ENCODE data around the gene PTPN5. TPM values are rescaled to one million over a fixed set of nuclear protein-coding genes. Genes with fewer than 3 reads are reported as not detected.

Gene PTPN5
- total and polyA plus RNA-seq, 9 donors, result 0.43 to 9.5 (median 1.5) TPM

GRCh38 chr11:18715476-18715875, 76.1 kb downstream of the PTPN5 start:
- Histone ChIP-seq H3K4me1 (ENCODE audit: insufficient read depth) (peaks cover under 1% of the 10 kb centered on the region), H3K9me3 (no peaks in the 10 kb centered on the region), H3K36me3 (no peaks in the 10 kb centered on the region), H3K4me3 (no peak overlapping the region), H3K27me3 (no peaks in the 10 kb centered on the region), H3K27ac (no peak overlapping the region)
- intact Hi-C loops (cut with DNase I), result no loop called here
- no peak for TF ChIP-seq EP300 (IDR thresholded peaks at IDR 0.05)
- TF ChIP-seq POLR2A (IDR thresholded peaks at IDR 0.05), result no peak
- no peak for TF ChIP-seq CTCF (IDR thresholded peaks at IDR 0.05)
- DNase-seq, result peak in 1 of 5 donors; percentile 17
- WGBS, 3 donors, result 76 to 87% (median 82%) methylated on average over 7 of the region's 7 CpGs

- H3K27me3 ChIP-seq, result no peaks in the 10 kb centered on the region
- TF ChIP-seq EP300 (IDR thresholded peaks at IDR 0.05), result no peak
- no peak for TF ChIP-seq POLR2A (IDR thresholded peaks at IDR 0.05)
- TF ChIP-seq CTCF (IDR thresholded peaks at IDR 0.05), result no peak
- no peaks in the 10 kb centered on the region for H3K4me1 ChIP-seq (ENCODE audit: insufficient read depth)
- WGBS, 3 donors, result 84 to 91% (median 87%) methylated on average over 10 of the region's 10 CpGs
- no peaks in the 10 kb centered on the region for H3K9me3 ChIP-seq
- no peak overlapping the region for H3K27ac ChIP-seq
- intact Hi-C loops (cut with DNase I), result loop anchor here in 1 of 4 donors (5.0 kb wide), 1 partner anchor 82 kb away; the partner anchor contains the start of gene SPTY2D1
- H3K36me3 ChIP-seq, result no peaks in the 10 kb centered on the region
- H3K4me3 ChIP-seq, result no peak overlapping the region
- peak in 1 of 5 donors; percentile 24 for DNase-seq
Observed at GRCh38 chr11:18714443-18714780, 77.2 kb downstream of the PTPN5 start.

DNA sequence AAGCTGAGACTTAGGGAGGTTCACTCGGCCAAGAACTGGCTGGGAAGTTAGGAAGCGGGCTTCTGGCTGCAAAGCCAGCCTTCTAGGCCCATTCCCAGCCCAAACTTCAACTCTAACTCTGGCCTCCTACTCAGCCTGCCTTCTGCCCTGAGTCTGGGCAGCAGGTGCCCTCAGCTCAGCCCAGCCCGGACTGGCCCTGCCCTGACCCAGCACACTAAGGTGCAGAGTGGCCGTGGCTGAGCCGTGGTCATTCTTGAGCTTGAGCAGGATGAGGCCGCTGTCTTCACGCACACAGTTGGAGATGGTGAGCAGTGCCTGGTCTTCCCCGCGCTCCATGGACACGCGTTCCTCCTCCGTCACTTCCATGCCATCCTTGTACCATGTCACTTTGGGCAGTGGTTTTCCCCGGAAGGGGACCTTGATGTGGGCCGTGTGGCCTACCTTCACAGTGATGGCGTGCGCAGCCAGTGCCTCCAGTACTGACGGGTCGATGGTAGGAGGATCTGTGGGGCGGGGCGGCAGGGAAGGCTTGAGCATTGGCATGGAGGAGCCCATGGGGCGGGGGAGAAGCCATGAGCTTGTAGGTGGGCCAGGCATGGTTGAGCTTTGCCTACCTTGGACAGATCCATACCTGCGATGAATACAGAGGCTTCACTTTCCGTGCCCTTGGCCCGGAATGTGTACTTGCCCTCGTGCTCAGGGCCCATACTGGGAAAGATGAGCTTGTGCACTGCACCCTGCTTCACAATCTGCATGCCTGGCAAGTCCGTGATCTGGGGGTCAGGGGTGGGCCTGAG, 77.8 kb downstream of the PTPN5 start:
- H3K9me3 ChIP-seq, result no peaks in the 10 kb centered on the region
- no peaks in the 10 kb centered on the region for H3K36me3 ChIP-seq
- 93 to 96% (median 94%) methylated on average over 26 of the region's 26 CpGs for WGBS, 3 donors
- H3K4me1 ChIP-seq (ENCODE audit: insufficient read depth), result no peaks in the 10 kb centered on the region
- DNase-seq, result peak in 1 of 5 donors; percentile 29
- H3K4me3 ChIP-seq, result no peak overlapping the region
- no peaks in the 10 kb centered on the region for H3K27me3 ChIP-seq
- intact Hi-C loops (cut with DNase I), result loop anchor here in 1 of 4 donors (5.0 kb wide), 1 partner anchor 82 kb away; the partner anchor contains the start of gene SPTY2D1
- H3K27ac ChIP-seq, result no peak overlapping the region
- TF ChIP-seq POLR2A (IDR thresholded peaks at IDR 0.05) (no peak), EP300 (IDR thresholded peaks at IDR 0.05) (no peak), CTCF (IDR thresholded peaks at IDR 0.05) (no peak)

DNA sequence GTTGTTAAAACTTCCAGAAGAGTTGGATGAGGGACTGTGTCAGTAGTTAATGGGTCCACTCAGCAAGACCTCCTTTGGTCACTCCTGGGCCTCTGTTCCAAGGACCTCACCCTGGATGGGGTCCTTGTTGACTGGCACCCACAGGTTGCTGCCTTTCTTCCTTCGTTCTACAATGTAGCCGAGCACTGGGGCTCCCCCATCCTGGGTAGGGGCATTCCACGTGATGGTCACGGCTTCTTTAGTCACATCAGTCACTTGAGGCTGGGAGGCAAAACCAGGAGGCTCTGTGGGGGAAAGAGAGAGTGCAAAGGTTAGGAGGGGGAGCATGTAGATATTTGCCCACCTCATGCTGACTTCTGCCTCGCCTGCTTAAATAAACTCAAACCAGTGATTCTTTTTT, 81.1 kb downstream of the PTPN5 start:
- Histone ChIP-seq H3K27ac (no peak overlapping the region), H3K4me3 (no peak overlapping the region), H3K36me3 (no peaks in the 10 kb centered on the region), H3K27me3 (no peaks in the 10 kb centered on the region), H3K4me1 (ENCODE audit: insufficient read depth) (peaks cover 4% of the 10 kb centered on the region), H3K9me3 (no peaks in the 10 kb centered on the region)
- DNase-seq, result peak in 1 of 5 donors; percentile 7
- intact Hi-C loops (cut with DNase I), result loop anchor here in 1 of 4 donors (5.0 kb wide), 1 partner anchor 78 kb away; the partner anchor contains the start of gene SPTY2D1
- TF ChIP-seq CTCF (IDR thresholded peaks at IDR 0.05) (no peak), POLR2A (IDR thresholded peaks at IDR 0.05) (no peak), EP300 (IDR thresholded peaks at IDR 0.05) (no peak)
- 80 to 84% (median 83%) methylated on average over 5 of the region's 5 CpGs for WGBS, 3 donors

All from ovary (tissue), 9 donors.